Stromal cell of bone marrow (primary cell): Measurements from ENCODE around the gene DAB2IP.
A peak's percentile ranks its signal among the peaks of the same experiment; 100 is the strongest.

Experiments used
- DNase-seq: peaks from one replicate; pipeline ENCODE4 v3.0.0-alpha.2; 2012; ENCODE audit warnings: low read depth

The DAB2IP gene

DNA sequence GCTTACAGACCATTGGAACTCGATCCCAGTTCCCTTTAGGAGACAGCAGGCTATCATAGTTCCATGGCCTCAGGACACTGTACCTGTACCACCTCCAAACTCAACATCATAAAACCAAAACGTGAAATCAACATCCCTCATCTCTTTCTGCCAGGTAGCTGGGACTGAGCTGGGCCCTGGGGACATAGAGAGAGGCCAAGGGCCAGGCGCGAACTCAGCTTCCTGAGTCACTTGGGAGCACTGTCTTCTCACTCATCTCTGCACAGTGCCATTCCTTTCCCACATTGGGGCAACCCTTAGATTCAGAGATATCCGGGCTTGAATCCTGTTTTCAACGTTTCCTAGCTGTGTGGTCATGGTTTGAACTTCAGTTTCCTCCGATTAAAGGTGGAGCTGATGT, 12.2 kb downstream of the DAB2IP start:
- no peak for DNase-seq

DNA sequence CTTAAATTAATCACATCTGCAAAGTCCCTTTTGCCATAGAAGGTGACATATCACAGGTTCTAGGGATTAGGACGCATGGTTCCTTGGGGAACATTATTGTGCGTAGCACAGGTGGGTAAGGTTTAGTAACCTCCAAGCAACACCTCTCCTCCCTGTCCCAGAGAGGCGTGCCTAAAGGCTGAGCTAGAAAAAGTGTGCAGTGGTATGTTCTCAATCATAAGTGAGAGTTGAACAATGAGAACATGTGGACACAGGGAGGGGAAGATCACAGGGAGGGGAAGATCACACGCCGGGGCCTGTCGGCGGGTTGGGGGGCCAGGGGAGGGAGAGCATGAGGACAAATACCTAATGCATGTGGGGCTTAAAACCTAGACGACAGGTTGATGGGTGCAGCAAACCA, 14.9 kb downstream of the DAB2IP start:
- DNase-seq, result no peak

DNA sequence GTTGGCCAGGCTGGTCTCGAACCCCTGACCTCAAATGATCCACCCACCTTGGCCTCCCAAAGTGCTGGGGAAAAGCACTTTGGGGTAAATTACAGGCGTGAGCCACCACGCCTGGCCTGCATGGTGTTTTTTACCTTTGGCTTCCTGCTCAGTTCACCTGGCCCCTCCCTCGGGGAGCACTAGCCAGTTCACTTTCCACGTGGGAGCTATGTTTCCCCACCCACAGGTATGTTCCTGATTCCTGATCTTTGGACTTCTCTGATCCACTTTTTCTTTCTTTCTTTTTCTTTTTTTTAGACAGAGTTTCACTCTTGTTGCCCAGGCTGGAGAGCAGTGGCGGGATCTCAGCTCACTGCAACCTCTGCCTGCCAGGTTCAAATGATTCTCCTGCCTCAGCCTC, 15.8 kb downstream of the DAB2IP start:
- DNase-seq, result no peak

DNA sequence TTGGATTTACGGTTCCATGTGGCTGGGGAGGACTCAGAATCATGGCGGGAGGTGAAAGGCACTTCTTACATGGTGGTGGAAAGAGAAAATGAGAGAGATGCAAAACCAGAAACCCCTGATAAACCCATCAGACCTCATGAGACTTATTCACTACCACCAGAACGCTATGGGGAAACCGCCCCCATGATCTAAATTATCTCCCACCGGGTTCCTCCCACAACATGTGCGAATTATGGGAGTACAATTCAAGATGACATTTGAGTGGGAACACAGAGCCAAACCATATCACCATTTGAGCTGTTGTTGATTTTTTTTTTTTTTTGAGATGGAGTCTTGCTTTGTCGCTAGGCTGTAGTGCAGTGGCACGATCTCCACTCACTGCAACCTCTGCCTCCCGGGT, 16.5 kb downstream of the DAB2IP start:
- no peak for DNase-seq

DNA sequence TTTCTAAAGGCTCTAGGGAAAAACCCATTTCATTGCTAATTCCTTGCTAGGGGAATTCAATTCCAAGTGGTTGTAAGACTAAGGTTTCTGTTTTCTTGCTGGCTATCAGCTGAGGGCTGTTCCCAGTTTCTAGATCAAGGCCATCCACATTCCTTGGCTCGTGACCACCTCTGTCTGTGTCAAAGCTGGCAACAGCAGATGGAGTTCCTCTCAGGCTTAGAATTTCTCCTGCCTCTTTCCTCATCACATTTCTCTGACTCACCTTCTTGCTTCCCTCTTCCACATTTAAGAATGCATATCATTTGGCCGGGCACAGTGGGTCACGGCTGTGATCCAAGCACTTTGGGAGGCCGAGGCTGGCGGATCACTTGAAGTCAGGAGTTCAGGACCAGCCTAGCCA, 19.0 kb downstream of the DAB2IP start:
- no peak for DNase-seq

DNA sequence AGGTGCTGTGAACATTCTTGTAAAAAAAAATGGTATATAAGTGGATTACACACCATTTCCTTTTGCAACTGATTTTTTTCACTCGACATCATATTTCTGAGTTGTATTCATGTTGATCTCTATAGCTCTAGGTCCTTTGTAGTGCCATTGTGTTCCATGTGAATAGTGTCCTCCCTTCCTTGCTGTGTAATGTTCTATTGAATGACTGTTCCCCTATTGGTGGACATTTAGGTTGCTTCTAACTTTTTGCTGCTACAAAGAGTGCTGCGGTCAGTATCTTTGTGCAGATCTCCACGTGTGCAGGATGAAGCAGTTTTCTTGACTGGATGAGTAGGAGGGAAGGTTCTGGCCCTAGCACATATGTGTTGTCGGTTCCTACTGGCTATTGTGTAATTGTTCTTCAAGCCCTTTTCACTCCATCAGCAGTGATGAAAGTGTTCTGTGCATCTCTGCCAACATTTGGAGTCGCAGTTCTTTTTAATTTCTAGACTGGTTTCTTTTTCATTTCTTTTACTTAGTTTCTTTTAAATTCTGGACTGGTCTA, 20.2 kb downstream of the DAB2IP start:
- DNase-seq, result peak; percentile 35

DNA sequence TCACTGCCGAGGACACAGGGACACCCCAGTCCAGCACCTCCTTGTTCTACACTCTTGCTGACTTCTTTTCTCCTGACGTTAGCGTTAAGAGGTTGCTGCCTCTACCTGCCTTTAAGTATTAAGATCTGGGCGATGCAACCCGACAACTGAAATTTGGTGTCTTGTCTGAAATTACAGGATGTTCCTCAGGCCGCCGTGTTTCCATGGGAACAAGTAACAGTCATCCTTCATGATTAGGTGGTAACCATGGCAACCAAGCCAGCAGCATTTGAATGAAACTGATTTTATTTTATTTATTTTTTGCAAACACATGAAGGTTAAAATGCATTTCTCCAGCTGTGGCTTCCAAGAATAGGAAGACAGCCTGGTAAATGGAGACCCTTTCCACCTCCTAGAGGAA, 20.8 kb downstream of the DAB2IP start:
- no peak for DNase-seq

DNA sequence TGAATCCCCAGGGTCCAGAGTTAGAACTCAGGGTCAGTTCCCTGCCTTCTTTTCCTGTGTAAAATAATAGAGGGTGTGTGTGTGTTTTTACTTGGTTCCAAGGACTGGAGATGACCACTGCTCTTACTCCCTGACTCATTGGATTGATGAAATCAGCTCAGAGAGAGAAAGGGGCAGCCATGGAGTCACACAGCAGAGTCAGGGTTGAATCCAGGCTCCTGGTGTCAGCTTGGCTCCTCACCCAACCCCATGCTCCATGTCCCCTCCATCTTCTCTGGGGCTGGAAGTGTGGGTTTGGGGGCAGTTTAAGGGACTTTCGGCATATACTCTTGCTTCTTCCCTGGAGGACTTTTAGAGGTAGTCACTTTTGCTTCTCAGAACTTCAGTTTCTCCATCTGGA, 21.6 kb downstream of the DAB2IP start:
- DNase-seq, result no peak

DNA sequence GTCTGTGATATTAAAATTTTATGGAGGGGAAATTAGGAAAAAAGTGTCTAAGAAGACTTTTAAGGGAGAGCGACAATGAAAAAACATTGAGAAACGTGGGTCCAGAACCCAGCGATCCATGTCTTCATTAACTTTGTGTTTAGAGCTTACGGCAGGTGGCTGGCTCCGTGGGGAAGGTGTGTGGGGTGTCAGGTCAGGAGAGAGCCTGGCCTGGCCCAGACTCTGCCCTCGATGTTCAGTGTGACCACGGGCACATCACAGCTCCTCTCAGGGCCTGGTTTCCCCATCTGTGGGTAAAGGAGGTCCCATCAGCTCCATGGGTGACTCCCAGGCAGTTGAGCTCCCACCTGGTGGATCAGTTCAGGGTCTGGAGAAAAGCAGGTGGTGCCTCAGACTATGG, 22.1 kb downstream of the DAB2IP start:
- no peak for DNase-seq

DNA sequence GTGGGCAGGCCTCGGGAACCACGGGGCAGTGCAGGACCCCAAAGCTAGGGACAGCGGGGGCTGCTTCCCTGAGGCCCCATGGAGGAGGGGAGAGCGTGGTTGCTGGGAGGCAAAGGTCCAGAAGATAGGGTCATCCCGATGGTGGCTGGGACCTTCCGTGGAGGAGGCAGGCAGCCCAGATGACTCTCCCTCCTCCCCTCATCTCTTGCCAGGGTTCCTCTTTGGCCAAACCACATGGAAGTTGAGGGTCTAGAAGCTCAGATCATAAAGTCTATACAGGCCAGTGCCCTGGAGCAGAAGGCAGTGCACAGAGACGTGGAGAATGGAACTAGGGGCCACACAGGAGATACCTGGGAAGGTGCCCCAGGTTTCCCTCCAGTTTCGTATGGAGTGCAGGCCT, 22.6 kb downstream of the DAB2IP start:
- DNase-seq, result no peak

DNA sequence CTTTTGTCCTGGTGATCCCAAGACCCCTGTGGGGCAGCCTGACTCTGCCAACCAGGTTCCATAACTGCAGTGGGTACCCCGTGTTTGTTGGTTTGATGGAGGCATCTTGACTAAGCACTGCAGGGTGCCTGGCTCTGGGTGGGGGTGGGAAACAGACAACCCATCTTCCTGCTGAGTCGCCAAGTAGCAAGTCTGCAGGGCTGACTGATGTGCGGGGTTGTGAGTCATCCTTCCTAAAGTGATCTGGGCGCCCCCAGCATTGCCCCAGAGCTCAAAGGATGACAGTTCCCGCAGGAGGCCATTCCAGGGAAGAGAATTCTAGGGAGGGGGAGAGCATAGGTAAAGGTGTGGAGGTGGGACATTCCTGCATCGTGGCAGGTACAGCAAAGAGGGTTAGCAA, 23.5 kb downstream of the DAB2IP start:
- DNase-seq, result no peak

DNA sequence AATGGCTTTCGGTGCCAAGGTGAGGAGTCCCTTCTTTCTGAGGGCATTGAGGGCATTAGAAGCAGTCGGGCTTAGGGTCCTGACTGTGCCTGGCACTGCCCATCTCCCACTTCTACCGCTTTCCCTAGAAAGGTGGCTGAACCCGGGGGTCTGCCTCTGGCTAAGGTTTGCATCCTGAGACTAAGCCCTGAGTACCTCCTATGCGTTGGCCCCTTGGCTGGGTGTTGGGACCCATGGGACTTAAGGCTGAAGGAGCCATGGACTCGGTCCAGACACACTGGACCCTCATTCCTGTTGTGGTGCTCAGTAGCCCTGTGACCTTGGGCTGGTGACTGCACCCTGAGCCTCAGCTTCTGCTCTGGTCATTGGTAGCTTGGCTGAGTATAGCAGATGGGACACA, 23.9 kb downstream of the DAB2IP start:
- no peak for DNase-seq

DNA sequence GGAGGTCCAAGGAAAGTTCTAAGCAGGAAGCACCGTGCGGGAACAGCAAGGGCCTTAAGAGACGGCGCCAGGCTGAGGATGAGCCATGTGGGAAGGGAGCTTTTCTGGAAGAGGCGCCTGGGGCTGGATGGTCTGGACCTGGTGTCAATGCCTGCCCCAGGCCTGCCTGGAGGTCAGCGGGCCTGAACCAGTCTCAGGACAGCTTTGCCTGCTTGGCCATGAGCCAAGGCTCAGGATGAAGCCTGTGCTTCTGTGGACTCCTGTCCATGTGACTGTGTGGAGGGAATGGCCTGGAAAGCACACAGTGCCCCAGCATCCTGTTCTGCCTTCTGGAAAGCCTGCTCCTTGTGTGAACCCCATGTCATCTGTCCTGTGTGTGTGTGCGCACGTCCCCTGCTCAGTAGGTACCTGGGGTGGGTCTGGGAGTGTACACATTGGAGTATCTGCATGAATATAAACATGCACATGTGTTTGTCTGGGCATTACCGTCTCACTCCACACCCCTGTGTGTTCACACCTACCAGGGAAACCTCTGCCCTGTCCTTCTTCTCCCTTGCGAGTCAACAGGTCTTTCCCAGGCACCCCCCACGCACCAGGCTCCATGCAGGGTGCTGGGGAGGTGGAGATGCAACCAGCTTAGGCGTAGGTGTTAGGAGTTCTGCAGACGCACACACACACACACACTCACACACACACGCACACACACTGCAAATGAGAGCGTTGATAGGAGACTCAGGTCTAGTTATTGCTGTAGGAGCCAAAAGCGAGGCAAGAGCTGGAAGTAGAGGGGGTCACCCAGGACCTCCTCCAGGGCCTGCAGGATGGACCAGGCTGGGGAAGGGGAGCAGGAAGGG, 24.8 kb downstream of the DAB2IP start:
- DNase-seq, result no peak

DNA sequence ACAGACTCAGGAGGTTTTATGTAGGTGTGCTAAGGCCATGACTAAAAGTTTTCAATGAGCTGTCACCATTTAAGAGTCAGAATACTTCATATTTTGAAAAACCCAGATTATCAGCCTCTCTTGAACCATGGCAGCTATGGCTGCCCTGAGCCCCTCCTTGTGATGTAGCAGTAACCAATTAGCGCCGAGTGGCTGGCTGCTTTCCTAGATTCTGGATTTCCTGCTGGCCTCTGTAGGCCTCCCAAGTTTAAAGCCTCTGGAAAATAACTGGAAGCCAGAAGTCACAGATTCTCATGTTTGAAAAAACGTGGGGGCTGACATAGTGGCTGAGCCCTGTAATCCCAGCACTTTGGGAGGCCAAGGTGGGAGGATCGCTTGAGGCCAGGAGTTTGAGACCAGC, 25.5 kb downstream of the DAB2IP start:
- no peak for DNase-seq

DNA sequence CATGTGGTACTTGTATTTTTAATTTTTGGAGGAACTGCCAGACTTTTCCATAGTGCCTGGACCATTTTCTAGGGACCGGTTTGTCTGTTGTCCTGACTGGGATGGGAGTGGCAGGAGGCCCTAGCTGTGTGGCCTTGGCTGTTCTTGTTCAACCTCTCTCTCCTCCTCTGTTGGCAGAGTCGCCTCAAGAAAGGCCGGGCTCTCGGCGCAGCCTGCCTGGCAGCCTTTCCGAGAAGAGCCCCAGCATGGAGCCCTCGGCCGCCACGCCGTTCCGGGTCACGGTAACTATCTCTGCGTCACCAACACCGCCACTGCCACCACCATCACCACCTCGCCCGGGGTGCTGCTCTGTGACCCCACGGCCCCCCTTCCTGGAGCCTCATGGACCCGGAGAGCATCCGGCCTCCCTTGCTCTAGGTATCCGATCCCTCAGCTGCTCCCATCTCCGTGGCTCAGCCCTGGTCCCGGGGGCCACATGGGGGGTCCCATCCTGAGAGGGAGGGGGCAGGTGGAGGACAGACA, 27.1 kb downstream of the DAB2IP start:
- no peak for DNase-seq

DNA sequence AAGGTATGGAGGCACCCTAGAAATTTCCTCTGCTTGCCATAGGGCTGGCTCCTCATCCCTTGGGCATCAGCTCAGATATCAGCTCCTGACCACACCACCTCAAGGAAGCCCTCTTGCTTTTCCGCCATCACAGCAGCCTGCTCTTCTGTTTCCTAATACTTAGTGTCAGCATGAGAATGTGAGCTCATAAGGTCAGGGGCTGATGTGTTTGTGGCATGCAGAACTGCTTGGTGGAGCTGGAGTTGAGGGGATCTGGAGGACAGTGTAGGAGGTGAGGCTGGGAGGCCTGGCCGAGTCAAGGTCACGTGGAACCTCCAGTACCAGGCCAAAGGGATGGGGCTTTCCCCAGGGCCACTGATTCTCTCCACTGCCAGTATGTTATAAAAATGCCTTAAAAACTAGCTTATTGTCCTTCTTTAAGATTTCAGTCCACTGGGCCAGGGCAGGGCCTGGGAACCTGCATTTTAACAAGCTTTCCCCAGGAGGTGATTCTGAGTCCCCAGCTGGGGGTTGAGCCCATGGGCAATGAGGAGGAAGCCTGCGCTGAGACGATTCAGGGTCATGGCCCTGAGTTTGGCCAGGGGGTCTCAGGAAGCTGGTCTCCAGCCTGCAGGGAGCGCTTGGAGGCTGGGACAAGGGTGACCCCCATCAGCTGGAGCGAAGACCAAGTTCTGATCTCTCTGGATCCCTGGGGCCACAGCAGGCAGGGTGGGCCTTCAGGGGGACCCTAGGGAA, 28.6 kb downstream of the DAB2IP start:
- DNase-seq, result no peak

DNA sequence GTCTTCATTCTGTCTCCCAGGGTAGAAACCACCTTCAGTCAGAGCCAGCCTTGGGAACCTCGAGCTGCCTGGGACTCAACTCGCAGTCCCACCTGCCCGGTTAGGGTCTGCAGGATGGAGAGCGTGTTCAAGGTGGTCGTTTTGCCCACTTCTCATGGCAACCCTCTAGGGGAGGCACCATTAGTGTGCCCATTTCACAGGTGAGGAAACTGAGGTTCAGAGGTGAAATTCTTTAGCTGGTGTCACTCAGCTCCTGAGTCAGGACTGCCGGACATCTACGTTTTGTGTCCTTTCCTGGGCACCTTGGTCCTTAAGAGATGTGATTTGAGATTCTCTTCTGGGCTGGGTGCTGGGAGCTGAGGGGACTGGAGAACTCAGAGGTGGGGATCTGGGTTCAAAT, 30.0 kb downstream of the DAB2IP start:
- DNase-seq, result no peak

DNA sequence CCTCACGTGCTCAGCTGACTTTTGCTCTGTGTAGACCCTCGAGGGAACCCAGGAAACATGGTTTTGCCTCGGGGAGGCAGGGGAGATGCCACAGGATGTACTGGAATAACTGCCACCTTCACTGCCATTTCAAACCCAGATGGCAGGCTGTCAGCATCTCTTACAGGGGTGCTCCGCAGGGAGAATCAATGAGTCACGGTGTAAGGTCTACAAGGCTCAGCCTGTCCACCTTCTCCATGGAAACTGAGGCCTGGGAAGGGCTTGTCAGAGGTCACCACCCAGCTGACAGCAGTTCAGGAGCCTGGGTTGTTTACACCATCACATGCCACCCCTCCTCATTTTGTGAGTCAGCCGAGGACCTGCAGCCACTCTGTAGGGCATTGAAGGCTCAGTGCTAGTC, 30.8 kb downstream of the DAB2IP start:
- no peak for DNase-seq

DNA sequence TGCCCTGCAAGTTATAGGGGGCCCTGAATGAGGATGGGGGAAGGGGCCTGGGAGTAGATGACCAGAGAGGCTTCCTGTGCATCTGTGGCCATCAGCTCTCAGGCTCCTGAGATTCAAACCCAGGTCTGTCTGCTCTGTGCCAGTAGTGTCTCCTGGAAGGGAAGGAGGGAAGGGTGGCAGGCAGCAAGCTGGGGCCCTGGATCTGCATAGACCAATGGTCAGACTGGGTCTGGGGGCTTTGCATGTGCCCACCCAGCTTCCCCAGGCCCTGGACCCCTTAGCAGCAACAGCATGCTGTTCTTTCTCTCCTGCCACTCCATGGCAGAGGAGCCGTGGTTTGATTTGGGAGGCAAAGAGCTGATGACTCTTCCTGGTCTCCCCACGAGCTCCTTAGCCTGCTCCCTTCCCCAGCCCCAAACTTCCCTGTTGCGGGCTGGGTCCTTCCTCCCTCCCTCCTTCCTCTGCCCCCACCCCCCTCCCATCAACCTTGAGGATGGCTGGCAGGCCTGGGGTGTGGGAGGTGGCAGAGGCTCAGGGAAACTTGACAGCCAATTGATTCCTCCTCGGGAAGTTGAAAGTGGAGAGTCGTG, 31.6 kb downstream of the DAB2IP start:
- no peak for DNase-seq

DNA sequence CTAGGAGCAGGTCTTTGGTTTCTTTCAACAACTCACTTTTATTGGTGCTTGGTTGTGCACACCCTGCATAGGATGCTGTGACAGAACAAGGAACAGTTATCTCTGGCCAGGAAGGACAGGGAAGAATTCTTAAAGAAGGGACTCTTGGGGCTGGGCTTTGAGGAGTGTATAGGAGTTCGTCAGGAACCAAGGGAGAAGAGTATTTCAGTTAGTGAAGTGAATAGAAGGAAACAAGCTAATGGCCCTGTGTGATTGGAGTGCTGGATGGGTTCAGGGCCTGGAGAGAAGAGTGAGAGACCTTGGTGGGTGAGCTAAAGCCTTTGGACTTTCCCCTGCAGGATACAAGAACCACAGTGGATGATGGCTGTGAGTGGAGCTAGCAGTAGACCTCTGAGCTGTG, 32.2 kb downstream of the DAB2IP start:
- DNase-seq, result no peak

DNA sequence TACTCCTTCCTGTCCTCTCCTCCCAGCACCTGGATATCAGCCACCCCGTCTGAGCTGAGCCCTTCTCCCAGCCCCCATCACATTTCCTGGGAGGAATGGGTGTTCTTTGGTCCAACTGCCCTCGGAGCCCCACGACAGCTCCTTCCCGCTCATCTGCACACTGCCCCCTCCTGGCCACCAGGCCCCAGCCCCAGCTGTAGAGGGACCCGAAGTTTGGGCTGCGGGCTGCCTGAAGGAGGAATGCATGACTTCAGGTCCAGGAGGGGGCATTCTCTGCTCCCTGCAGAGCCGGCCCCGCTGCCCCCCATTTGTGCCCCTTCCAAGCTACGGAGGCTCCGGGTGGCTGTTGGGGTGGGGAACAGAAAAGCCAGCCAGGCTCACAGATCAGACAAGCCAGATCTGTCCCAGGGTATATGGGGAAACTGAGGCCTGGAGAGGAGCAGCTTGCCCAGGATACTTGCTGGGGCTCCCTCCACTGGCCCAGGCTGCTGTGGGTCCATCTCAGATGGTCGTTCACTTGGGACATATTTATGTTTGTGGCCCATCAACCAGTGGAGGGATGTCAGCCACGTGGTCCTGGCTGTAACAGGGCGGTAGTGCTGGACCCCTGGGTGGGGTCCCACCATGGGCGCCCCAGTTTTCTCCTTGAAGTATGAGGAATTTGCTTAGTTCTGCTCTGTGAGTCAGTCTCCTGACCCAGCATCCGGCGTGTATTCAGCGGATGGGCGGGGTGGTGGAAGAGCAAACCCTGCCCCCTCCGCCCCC, 33.1 kb downstream of the DAB2IP start:
- no peak for DNase-seq
